ENCODE measurements around the gene CDC42EP4.

Gene CDC42EP4, protein sequence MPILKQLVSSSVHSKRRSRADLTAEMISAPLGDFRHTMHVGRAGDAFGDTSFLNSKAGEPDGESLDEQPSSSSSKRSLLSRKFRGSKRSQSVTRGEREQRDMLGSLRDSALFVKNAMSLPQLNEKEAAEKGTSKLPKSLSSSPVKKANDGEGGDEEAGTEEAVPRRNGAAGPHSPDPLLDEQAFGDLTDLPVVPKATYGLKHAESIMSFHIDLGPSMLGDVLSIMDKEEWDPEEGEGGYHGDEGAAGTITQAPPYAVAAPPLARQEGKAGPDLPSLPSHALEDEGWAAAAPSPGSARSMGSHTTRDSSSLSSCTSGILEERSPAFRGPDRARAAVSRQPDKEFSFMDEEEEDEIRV

DNA sequence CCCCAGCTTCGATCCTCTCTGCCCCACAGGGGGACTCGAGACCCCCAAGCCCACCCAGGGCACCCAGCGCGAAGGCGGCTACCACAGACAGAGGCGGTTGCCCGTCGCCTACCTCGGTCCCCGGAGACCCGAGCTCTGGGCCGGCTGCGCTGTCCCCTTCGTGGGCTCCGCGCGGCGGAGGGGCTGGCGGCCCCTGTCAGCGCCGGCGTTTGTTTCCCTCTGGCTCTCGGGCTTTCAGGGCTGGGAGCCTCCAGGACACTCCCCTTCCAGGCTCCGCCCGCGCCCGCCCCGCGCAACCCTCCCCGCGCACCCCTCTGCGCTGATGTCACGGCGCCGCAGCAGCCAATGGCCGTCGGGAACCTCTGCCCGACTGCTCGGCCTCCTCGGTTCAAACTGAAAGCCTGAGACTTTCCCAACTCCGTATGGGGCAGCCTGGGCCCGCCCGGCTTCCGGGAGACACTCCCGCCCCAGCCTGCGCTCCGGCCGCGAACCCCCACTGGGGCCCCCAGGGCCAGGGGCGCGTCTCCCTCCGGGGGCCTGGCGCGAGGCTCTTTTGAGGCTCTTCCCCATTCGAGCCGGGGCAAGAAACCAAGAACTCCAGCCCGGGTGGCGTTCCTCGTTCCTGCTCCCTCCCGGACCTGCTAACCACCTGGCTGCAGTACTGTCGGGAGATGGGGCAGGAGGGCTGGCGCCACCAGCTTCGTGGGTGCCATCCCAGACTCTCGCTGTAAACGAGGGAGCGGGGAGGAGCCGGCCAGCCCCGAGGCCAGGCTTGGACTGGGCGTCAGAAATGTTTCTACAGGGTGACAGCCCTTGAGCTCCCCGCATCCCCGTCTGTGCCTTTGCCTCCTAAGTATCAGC, at the start of gene CDC42EP4:
Gene CDC42EP4, minus strand, starts transcription at position 221 of the 861 bp plus-strand sequence. CDS start 25,501 bp downstream, outside the sequence.
- DNase-seq: peak; percentile 86 to 88 (median 88)

DNA sequence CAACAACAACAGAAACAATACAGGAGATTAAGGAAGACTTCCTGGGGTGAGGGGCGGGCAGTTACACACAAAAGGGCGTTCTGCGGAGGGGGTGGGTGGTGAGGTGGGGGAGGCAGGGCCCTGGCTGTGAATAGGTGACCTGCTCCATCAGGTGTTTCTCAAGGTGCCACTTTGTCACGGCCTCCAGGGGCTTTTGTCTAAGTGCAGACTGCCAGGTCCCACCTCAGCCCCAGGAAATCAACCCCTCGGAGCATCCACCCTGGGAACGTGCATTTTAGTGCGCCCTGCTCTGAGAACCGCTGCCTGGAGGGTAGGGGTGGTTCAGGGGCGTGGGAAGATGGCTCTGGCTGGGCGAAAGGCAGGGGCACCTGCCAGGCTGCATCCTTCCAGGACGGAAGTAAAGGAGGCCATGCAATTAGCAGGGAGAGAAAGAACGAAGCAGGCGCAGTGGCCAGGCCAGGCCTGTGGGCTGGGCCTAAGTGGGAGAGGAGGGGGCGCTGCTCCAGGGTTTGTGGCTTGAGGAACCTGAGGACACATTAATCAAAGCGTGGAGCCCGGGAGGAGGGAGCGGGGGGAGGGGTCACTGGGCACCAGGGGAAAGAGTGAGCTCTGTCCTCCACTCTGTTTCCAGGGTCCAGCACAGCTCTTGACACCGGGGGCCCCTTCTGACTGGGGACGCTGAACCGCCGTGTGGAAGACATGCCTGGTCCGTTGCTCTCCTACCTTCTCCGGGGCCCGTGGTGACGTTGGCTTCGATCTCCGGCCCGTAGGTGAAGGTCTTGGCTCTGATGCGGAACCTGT, 49.4 kb upstream of the CDC42EP4 start:
- DNase-seq: peak in 2 of 3 experiments; percentile 67 to 81

DNA sequence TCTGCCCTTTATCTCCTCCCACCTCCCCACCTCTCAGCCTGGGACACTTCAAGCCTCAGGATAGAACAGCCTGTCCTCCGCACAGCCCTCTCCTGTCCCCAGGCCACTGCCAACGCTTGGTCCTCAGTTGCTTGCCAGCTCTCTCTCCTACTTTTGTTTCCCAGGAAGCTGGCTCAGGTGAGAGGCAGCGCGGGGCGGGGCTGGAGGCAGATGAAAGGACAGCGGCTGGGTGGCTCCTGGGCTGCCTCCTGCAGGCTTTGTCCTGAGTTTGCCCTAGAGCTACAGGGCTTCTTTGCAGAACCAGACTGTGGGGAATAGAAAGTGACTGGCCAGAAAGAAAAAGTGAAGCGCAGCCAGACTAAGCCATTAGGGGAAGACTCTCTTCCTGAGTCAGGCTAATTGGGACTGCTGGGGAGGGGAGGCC, 48.2 kb upstream of the CDC42EP4 start:
- DNase-seq: peak; percentile 33 to 60 (median 35)

DNA sequence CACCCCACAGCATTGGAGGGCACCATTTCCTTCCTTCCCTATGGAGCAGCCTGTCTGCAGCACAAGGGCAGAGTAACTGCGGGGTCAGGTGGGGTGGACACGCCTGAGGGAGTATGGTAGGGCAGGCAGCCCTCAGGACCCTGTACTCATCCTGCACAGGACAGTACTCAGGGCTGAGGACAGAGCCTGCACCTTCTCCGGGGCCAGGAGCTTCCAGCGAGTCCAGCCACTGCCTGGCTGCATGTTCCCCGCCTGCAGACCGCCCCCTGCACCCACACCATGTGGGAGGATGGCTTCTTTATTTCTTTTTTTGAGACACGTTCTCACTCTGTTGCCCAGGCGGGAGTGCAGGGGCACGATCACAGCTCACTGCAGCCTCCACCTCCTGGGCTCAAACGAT, 47.6 kb upstream of the CDC42EP4 start:
- no peak for DNase-seq

DNA sequence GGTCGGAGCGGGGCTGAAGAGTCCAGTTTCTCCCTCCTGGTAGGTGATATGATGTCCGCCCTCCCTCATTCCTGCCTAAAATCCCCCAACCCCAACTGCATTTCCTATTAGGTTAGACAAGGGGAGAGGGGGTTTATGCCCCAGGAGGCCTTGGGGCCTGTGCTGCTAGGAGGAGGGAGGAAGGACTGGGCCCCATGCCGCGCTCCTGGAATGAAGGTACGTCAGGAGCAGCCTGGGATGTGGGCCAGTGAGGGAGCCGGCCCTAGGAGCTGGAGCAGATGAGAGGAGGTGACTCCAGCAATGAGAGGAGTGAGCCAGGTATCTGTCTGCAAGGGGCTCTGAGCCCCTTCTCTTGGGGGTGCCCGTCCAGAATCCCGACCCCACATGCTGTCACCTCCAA, 46.9 kb upstream of the CDC42EP4 start:
- no peak for DNase-seq

DNA sequence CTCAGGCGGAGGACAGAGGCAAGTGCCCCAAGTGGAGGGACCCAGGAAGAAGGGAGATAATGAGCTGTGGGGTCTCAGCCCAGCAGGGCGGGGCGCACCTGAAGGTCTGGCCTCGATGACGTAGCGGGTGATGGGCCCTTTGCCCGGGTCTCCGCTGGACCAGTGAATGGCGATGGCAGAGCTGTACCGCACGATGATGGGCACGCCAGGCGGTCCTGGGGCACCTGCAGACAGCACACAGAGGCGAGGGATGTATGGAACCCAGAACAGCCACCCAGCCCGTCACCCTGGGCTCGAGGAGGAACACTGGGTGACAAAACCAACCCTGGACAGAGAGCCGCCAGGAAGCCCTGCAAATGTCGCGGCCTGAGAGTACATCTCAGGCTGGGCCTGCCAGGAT, 46.2 kb upstream of the CDC42EP4 start:
- no peak for DNase-seq

DNA sequence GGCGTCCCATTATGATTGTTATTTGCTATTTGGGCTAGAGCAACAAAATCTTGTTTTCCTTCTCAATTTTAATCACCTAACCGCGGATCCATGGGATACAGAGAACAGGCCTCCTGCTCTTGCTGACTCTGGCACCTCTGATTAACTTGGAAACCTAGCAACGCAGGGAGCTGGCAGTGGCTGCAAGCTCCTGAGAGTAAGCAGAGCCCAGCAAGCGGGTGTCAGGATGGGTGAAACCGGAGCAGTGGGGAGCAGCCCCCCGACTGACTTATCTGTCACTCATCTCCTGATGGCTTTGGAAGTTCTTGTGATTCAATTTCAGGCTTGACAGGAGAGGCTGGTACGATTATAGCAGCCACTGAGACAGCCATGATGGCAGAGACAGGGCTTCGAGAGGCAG, 45.5 kb upstream of the CDC42EP4 start:
- DNase-seq: no peak

DNA sequence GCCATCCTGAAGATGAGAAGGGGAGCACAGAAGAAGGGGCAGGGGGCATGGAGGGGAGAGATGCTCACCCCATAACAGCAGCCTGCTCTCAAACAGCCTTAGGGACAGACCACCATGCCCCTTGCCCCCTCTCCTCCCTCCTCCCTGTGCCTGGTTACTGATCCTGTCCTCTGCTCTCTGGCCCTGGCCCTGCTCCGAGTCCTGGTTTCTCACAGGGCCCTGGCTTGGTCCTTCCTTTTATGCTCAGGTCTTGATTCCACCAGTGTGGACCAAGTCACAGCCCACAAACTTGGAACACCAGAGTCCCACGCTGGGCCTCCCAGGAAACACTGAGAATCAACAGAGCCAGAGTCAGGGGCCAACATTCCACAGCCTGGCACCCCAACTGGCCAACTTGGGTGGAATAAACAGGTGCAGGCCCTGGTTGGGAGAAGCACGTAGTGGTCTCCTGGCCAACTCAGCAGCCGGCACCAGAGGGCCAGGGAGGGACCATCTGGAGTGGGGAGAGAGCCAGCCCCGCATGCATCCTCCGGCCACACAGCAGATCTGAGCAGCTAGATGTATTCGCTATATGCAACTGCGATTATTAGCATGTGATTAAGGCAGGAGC, 44.9 kb upstream of the CDC42EP4 start:
- no peak for DNase-seq

DNA sequence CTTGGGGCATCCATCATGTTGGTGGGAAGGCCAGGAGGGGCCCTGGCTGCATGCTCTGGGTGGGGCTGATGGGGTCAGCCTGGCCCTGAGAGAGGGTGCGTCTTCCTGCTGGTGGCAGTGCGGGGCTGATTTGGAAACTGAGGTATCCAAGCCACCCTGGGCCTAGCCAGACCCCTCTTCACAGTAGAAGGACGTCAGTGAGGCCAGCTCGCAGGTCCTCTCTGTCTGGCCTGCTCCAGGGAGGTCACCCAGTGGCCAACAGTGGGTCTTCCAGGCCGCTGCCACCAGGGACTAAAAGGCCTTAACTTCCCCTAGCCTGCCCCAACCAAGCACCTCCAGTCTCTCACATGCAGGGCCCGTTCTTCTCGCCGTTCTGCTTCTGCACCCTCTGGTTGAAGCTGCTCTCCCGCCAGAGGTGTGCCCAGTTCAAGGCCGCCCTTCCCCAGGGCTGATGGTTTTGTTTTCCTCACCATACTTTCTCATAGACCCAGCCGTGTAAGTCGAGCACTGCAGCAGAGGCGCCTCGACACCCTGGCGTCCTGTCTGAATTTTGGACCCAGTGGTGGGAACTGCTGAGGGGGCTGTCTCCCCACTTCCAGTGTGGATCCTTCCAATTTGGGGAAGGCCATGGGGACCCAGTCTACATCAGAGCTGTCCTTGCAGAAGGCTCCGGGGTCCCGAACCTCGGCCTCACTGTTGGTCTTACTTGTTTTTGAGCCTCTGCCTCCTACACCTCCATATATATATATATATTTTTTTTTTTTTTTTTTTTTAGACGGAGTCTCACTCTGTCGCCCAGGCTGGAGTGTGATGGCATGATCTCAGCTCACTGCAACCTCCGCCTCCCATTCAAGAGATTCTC, 42.9 kb upstream of the CDC42EP4 start:
- DNase-seq: no peak

DNA sequence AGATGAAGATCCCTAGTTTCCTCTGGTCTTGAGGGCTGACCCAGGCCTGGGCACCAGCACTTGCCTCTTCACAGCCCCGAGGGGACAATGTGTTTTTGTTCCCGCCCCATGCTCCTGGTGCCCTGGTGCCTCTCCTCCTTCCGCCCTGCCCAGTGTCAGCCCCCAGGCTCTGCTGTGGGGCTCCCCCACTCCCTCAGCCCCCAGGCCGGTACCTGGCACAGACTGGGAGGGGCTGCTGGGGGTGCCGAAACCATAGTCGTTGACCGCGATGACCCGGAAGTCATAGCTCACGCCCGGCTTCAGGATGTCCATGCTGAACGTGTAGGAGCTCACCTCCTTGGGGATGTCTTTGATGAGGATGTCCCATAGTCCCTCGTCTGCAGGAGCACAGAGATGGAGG, 40.5 kb upstream of the CDC42EP4 start:
- no peak for DNase-seq

DNA sequence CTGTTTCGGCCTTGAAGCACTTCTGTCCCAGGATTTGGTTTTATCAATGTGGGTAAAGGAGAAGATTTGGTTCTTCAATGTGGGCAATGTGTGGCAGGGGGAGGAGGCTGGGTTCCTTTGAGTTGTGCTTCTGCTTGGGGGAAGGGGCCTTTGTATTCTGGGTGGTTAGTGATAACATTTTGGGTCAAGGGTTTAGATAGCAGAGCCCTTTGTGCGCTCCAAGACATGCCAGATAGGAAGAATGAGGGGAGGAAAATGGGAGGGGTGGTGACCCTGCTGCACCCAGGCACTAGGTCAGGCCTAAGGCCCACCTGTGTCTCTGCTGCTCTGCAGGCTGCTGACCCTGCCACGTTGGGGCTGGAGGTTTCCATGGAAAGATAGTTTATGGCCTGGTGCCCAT, 40.0 kb upstream of the CDC42EP4 start:
- no peak for DNase-seq

DNA sequence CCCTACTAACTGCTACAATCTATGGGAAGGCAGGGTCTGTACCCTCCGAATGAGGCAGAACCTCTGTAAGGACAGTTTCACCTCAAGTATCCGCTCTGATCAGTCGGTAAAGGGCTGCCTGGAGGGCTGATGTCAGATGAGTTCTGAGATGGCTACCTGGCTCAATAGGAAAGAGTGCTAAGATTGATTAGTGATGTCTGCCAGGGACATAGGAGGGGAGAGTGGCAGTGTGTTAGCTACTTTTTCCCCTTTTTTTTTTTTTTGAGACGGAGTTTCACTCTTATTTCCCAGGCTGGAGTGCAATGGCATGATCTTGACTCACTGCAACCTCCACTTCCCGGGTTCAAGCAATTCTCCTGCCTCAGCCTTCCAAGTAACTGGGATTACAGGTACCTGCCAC, 39.1 kb upstream of the CDC42EP4 start:
- no peak for DNase-seq

DNA sequence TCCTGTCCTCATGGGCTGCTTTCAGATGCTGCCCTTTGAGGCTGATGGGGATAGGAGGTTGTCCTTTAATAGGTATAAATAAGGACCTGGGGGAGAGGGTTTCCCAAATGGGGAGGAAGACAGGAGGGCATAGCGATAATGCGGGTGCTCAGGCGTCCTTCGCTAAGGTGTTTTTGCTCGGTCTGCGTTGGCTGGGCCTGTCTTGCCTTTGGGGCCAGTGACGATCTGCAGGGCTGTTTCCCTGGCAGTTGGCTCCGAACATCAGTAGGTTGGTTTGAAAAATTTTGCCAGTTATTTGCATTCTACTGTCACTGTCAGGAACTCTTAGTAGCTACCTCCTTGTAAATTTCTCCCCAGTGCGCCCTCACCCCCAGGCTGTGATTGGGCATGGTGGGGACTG, 37.8 kb upstream of the CDC42EP4 start:
- DNase-seq: no peak

DNA sequence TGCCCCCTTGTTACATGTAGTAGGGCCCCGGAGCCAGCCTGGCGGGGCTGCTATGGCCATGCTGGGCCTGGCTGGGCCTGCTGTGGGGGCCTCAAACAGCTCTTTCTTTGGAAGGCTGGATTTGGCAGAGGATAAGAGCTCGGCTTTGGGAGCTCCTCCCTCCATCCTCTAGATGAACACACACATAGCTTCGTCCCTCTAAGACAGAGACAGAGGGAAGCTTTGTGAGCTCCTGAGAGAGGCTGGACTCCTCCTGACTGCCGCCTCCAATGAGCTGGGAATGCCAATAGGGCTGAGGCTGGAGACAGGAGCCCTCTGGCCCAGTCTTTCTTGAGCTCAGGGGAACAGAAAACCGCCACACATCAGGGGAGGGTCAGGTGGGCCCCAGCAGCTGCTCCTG, 37.3 kb upstream of the CDC42EP4 start:
- DNase-seq: no peak

DNA sequence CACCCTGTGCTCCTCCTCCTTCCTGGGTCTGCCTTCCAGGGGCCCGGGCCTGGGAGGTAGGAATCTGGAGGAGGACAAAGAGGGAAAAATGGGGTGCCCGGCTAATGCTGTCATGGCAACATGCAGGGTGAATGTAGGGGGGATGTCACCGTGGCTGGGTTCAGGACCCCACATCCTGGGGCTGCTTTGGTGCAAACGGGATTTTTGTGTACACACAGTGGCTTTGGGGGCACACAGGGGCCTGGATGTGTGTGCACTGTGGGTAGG, 37.0 kb upstream of the CDC42EP4 start:
- DNase-seq: no peak

DNA sequence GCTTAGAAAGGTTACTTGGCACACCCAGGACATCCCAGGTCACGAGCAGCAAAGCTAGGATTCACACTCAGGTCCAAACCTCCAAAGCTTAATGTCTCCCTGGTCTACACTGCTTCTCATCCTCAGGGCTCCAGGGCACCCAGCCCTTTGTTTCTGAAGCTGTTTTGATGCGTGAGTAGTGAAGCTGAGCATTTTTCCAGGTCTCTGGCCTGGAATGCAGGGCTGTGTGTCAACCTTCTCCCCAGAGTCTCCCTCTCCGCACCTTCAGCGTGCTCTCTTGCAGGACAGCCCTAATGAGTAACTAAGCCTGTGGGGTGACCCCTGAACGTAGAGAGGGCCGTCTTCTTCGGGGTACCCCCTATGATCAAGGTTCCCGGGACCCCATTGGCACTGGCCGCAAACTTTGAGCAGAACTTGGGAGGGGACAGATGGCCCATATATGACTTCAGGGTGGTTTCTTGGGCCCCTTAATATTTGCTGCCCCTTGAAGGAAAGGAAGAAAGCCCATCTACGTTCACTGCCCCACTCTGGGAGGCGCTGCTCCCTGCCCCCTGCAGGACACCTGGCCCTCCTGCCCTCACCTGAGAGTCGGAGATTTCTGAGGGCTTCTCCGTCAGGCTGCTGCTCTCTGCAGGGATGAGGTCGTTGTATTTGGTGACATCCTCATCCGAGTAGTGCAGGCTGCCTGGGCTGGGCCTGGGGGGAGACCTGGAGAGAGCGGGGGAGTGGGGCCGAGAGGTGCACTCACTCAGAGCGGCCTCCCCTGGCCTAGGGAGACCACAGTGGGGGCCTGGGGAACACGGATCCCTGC, 36.4 kb upstream of the CDC42EP4 start:
- no peak for DNase-seq

DNA sequence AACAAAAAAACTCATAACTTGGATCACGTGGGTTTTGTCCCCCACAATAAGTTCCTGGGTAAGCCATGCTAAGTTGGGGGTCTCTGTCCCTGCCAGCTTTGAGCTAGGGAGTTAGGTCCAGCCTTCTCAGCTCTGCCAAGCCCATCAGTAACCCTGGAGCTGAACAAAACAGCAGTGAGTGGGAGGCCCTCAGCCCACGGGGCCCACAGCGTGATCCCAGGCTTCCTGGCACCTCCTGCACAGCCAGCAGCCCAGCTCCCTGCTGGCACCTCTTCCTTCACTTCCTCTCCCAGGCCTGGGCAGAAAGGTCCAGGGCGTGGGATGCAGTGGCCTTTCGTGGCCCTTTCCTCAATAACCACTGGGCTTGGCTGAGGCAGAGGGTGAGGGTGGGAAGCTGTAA, 35.5 kb upstream of the CDC42EP4 start:
- DNase-seq: no peak

DNA sequence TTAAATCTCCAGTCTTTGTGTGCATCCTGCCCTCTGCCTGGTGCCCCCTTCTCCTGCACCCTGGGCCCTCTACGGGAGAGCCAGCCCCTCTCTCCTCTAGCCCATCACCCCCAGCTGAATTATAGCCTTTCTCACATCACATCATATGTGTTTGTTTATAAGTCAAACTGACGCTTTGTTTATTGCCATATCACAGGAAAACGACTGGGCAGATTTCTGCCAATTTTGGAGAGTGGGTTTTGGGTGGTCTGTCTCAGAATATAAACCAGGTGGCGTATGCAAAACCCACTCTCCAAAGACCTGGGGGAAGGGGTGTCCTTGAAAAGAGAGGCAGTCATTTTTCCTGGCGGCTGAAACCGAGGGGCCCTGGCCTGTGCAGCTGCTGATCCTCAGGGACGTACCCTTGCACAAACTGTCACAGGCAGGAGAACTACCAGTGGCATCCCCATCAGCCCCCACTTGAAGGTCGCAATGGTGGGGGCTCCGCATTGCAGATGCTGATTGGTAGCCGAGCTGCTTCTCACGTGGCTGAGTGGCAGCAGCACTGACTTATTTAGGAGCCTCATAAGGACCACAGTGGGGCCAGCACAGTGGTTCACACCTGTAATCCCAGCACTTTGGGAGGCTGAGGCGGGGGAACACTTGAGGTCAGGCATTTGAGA, 34.8 kb upstream of the CDC42EP4 start:
- no peak for DNase-seq

DNA sequence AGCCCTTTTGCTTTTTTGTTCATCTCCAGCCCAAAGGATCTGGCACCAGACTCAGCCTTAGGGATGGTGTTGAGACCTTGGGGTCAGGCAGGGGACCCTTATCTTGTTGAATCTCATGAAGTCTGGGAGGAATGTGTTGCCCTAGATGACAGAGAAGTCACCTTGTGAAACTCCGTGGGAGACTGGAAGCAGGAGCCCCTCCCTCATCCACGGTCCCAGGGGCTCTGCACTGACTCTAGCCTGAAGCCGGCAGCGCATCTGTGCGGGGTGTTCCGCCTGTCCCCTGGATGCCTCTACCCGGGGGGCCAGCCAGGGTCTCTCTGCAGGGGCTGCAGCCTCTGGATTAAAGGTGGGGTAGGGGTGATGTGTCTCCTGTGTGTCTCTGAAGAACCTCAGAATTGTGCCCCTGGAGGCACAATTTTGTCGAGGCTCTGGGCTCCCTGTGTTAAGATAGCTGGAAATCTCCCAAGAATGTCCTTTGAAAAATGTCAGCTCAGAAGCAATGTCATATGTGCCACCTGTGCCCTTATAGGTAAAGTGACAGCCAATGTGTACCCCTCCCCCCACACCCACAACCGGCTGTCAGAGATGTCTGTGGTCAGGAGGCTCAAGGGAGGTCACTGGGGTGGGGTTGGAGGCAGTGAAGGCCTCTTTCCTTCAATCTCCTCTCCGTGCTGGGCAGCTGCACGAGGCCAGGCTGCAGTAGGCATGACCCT, 32.1 kb upstream of the CDC42EP4 start:
- no peak for DNase-seq

DNA sequence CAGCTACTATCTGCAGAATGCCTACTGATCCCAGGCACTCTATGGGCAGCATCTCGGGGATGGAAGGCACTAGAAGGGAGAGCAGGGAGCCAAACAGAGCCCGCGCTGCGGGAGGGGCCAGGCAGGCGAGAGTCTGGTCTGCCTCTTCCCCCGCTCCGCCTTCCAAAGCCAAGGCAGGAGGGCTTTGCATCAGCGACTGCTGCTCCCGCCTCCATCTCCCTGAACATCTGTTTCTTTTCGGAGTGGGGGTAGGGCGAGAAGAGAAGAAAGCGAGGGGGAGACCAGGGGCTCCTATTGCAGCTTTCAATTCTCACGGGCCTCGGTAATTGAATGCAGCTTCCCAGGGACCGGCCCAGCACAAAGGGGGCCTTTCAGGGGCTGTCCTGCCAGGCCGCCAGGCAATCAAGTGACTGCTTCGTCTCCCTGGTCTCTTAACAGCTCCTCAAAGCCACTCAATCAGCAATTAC, 31.4 kb upstream of the CDC42EP4 start:
- DNase-seq: peak; percentile 19 to 86 (median 53)
